HG03575 (cell line): ENCODE results near the gene PVALEF.

ENCODE experiments used
- ATAC-seq: cut with Tn5 transposase; IDR thresholded peaks from one replicate; pipeline ENCODE4 v1.9.1; 2021; ENCODE audit not compliant: unreplicated experiment, insufficient number of reproducible peaks, low FRiP score; ENCODE audit errors: extremely low read depth

PVALEF gene

GRCh38 chr17:81158688-81159590, 6.4 kb upstream of the PVALEF start:
- no peak for ATAC-seq

GRCh38 chr17:81159611-81160265, 5.6 kb upstream of the PVALEF start:
- no peak for ATAC-seq

GRCh38 chr17:81160306-81160705, 5.0 kb upstream of the PVALEF start:
- no peak for ATAC-seq

GRCh38 chr17:81160747-81161453, 4.4 kb upstream of the PVALEF start:
- no peak for ATAC-seq

- no peak for ATAC-seq
Observed at GRCh38 chr17:81161536-81161935, 3.8 kb upstream of the PVALEF start.

GRCh38 chr17:81161972-81162371, 3.3 kb upstream of the PVALEF start:
- no peak for ATAC-seq

- ATAC-seq: no peak
Observed at GRCh38 chr17:81162491-81162890, 2.8 kb upstream of the PVALEF start.

- ATAC-seq: no peak
Observed at GRCh38 chr17:81163051-81163695, 2.1 kb upstream of the PVALEF start.

GRCh38 chr17:81163703-81164370, 1.5 kb upstream of the PVALEF start:
- ATAC-seq: no peak

GRCh38 chr17:81164371-81165245, 699 bp upstream of the PVALEF start:
- ATAC-seq: no peak

GRCh38 chr17:81166033-81166492, 756 bp downstream of the PVALEF start, which contains the start of gene AATK:
Gene AATK, minus strand, starts transcription at chr17:81166221. Its CDS starts 229 bp downstream, at chr17:81165992.
- no peak for ATAC-seq

GRCh38 chr17:81167194-81167524, 1.9 kb downstream of the PVALEF start:
- ATAC-seq: no peak

- ATAC-seq: no peak
Observed at GRCh38 chr17:81167638-81168037, 2.3 kb downstream of the PVALEF start.

GRCh38 chr17:81169870-81170309, 4.6 kb downstream of the PVALEF start:
- ATAC-seq: no peak

GRCh38 chr17:81170727-81171494, 5.6 kb downstream of the PVALEF start:
- ATAC-seq: no peak

GRCh38 chr17:81171941-81172340, 6.6 kb downstream of the PVALEF start:
- ATAC-seq: no peak
